Stimulated activated CD4-positive, alpha-beta T cell treated with anti-CD3 and anti-CD28 coated beads, Interleukin-4, amount 100 ng/mL, for 48 hours (primary cell): ENCODE data around the gene GABBR1.

Experiments used
- DNase-seq, 2 donors: peaks; one replicate each; pipeline ENCODE4 v3.0.0-alpha.2; 2020; ENCODE audit warnings: low read depth in 2 of 2

GABBR1 gene

DNA sequence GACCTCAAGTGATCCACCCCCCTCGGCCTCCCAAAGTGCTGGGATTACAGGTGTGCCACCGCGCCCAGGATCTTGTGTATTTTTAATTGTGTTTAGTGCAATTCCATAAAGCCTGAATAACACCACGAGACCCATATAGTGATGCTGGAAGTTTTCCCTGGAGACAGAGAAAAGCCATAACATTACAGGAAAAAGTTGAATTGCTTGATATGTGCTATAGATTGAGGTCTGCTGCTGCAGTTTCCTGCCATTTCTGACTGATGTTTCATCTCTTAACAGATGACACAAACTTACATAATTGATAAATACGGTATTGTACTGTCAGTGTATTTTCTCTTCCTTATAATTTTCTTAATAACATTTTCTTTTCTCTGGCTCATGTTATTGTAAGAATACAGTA, 66.1 kb downstream of the GABBR1 start:
- DNase-seq = no peak

DNA sequence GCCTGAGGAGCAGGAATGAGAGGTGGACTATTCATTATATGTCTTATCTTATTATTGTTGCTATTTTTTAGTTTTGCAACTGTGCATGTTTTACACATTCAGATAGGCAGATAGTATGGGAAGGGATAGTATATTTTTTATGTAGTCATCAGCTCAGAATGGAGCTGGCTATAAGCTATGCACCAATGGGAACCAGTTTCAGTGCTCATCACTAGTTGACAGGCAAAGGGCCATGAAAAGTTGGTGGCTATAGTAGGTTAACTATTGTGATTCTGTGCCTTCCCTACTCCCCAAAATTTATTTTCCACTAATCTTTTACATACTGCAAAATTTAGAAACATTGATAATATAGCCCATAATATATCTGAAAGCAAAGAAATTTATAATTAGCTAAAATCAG, 68.1 kb downstream of the GABBR1 start:
- no peak for DNase-seq

GRCh38 chr6:29563435-29563965, 69.5 kb downstream of the GABBR1 start:
- DNase-seq = no peak

GRCh38 chr6:29561606-29562181, 71.3 kb downstream of the GABBR1 start:
- DNase-seq = no peak

- DNase-seq = no peak
Measured at GRCh38 chr6:29561091-29561490, 71.9 kb downstream of the GABBR1 start.

DNA sequence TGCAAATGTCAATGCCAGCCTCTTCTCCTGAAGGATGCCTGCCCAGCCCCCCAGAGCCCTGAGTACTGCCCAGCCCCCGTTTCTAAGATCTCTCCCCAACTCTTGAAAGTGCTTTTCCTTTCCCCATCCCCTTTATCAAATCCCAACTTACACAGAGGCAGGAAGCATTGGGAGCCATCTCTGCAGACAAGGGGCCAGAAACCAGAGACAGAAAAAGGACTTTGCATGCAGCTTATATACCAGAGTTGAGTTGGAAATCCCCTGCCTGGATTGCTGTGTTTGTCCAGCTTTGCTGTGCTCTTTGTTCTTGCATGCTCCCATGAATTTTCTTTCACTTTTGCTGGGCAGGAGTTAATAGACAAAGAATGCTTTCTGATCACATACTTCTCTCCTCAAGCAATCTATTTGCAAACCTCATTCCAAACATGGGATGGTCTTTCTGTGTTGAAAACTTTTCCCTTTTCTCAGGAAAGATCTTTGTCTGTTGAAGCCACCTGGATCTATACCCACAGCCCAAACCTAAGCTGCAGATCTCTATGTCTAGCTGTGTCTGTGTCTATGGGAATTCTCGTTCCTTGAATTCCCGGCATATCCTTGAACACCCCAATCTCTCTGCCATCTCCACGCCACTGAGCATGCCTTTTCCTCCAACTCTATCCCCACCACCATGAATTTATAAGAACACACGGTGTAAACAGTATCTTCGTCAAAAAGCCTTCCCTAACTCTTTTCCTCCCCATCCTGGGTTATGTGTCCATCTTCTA, 73.3 kb downstream of the GABBR1 start, which contains the start of gene UBD:
UBD (minus strand) TSS at position 209 of the 764 bp plus-strand sequence; CDS start at position 178, 31 bp downstream.
- no peak for DNase-seq

DNA sequence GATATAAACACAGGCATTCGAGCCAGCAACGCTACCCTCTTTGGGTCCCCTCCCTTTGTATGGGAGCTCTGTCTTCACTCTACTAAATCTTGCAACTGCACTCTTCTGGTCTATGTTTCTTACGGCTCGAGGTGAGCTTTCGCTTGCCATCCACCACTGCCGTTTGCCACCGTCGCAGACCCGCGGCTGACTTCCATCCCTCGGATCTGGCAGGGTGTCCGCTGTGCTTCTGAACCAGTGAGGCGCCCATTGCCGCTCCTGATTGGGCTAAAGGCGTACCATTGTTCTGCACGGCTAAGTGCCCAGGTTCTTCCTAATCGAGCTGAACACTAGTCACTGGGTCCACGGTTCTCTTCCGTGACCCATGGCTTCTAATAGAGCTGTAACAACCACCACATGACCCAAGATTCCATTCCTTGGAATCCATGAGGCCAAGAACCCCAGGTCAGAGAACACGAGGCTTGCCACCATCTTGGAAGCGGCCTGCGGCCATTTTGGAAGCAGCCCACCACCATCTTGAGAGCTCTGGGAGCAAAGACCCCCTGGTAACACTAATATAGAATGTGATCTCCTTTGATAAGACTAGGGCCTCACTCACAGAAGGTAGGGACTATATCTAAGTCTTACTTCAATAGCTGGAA, 74.4 kb downstream of the GABBR1 start:
- no peak for DNase-seq

DNA sequence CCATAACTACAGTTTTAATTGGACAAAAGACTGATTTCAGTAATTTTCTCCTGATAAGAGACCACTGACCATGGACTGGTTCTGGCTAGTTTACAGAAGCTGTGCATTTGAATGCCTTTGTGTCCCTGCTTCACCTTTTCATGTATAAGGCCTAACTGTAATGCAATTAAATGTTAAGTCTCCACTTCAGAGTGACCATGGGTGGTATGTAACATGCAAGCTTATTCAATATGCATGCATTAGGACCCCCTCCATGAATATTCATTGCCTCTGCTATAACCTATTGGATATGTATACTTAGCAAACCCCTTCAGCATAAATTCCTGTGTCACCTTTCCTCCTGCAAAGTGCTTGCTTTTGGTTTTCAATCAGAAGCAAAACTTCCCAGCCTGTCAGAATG, 75.7 kb downstream of the GABBR1 start:
- DNase-seq = no peak

- no peak for DNase-seq
Measured at GRCh38 chr6:29554764-29555163, 78.2 kb downstream of the GABBR1 start.

DNA sequence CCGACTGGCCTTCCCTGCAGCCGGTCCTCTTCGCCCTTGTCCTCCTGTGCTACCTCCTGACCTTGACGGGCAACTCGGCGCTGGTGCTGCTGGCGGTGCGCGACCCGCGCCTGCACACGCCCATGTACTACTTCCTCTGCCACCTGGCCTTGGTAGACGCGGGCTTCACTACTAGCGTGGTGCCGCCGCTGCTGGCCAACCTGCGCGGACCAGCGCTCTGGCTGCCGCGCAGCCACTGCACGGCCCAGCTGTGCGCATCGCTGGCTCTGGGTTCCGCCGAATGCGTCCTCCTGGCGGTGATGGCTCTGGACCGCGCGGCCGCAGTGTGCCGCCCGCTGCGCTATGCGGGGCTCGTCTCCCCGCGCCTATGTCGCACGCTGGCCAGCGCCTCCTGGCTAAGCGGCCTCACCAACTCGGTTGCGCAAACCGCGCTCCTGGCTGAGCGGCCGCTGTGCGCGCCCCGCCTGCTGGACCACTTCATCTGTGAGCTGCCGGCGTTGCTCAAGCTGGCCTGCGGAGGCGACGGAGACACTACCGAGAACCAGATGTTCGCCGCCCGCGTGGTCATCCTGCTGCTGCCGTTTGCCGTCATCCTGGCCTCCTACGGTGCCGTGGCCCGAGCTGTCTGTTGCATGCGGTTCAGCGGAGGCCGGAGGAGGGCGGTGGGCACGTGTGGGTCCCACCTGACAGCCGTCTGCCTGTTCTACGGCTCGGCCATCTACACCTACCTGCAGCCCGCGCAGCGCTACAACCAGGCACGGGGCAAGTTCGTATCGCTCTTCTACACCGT, 79.5 kb downstream of the GABBR1 start:
- peak in 1 of 2 donors; percentile 16 for DNase-seq

DNA sequence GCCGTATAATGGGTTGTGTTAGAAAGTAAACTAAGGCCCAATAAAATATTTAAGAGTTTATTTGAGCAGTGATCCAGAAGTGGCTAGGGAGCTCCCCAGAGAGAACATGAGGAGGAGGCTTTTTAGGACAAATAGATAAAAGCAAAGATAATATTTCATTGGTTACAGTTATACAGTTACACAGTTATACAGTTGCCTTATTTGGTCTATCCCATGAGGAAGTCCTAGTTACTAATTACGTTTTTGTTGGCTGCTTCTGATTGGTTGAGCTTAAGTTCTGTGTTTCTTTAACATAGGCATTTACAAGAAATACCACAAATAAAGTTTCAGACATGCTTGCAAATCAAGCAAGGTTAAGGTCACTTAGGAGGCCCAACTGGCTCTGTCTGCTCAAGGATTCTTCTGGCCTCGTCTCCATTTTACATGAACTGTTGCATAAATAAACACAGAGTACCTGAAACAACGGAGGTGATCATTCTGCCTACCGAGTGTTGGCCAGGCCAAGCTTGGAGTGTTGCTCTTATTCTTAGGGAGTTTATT, 80.4 kb downstream of the GABBR1 start:
- DNase-seq = no peak

DNA sequence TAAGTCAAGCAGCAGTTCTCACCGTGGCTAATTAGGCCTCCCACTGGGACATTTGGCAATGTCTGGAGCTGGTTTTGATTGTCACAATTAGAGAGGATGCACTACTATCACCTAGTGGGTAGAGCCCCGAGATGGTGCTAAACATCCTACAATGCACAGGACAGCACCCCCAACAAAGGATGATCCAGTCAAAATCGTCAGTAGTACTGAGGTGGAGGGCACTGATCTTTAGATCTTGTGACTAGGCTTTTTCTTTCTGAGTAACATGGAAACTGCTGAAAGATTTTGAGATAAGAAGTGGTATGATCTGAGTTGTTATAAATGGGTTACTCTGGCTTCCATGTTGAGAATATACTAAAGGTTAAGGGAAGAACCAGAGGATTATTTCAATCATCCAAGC, 85.4 kb downstream of the GABBR1 start:
- DNase-seq = no peak

DNA sequence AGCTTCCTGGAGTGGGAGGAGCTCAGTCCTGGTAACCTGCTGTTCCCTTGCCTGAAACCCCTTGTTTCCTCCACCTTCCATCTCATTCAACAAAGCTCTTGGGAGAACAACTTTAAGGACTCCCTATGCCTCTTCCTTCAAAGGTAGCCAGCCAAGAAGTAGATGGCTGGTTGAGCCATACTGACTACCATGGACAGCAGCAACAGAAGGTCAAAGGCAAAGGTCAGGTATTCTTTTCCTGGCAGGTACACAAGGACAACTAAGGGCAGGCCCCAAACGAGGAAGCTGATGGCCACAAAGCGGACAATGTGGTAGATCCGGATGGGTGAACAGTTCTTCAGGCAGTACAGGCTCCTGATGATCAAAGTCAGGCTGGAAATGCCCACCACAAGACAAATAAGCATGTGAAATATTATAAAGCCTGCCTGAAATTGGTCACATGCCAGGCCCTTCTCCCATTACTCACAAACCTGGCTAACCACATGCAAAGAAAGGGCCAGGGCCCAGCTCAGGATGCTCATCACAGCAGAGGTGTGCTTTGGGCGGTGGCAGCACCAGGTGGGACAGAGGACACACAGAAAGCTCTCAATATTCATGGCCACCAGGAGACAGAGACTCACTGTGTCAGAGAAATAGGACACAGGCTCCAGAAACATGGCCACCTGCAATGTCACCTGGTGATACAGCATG, 95.1 kb downstream of the GABBR1 start:
- DNase-seq = no peak

GRCh38 chr6:29532320-29532951, 100.5 kb downstream of the GABBR1 start:
- no peak for DNase-seq

DNA sequence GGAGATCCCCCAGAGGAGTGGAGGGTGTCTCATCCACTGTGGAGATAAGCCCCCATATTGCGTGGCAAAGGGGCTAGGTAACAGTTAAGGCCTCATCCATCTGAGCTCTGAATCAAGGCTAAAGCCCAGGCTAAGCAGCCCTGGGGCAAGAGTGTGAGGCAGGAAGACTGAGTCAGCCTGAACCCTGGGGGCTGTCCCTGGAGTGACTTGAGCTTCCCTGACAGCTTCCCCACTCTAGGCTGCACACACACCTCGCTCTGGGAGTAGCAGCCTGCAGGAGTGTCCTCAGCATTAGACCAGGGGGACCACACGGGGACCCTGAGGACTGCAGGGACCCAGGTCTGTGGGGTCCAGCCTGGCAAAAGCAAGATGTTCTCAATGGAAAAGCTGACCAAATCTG, 101.3 kb downstream of the GABBR1 start:
- no peak for DNase-seq

DNA sequence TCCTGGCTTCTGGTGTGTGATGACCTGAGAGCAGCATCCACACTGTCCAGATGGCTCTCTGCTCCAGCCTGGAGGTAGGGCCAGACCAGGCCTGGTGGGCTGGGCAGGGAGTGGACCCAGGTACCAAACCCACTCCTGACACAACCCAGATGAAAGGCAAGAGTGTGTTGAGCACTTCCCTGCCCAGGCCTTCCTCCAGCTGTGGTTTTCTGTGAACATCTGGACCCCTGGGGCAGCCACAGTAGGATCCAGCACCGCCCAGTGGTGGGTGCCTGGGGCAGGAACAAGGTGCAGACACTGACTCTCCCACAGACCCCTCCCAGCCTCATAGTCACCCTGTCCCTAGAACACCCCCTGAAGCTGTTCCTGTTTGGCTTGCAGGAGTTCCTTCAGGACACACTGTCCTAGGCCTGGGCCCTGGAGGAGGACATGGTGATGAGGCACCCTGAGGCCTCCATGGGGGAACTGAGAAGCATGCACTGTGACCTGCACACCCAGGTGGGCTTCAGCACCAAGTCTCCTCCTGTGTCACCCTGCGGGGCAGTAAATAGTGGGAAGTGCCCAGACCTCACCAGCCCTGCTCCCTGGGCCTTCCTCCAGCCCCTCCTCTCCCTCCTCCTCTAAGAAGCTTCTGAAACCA, 102.2 kb downstream of the GABBR1 start:
- no peak for DNase-seq

DNA sequence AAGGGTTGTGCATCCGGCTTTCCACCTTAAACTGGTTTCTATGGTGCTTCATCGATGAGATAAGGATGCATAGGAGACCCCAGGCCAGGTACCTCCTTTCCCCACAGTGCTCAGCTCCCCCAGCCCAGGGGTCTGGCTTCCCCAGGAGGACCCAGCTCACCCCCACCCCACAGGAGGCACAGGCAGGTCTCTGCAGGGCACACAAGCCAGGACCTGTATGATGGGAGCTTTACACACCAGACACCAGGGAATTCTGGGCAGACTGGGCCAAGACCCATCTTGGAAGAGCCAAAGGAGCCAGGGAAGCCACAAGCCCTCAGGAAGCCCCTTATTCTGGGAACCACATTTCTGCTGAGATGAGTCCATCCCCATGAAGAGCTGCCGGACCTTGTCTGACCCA, 103.0 kb downstream of the GABBR1 start:
- no peak for DNase-seq

DNA sequence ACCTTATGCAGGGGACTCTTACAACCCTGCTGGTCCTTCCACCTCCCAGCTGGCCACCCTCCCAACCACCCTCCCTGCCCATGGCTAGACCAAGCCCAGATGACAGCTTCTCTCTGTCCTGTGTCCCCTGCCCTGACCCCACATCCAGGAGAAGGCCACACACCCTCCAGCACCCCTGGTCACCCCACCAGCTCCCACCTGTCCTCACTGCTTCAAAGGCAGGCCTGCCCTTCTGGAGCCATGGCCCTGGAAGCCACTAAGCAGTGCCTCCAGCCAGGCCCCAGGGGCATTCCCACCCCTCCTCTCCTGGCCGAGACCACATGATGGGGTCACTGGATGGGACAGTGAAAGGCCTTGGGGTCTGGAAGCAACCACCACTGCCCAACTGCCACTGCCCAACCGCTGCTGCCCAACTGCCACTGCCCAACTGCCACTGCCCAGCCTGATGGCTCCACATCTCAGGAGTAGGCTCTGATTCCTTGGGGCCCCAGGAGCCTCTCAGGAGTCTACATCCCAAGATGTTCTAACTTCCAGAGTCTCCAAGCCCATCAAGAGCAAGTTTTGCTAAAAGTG, 103.9 kb downstream of the GABBR1 start:
- DNase-seq = no peak

DNA sequence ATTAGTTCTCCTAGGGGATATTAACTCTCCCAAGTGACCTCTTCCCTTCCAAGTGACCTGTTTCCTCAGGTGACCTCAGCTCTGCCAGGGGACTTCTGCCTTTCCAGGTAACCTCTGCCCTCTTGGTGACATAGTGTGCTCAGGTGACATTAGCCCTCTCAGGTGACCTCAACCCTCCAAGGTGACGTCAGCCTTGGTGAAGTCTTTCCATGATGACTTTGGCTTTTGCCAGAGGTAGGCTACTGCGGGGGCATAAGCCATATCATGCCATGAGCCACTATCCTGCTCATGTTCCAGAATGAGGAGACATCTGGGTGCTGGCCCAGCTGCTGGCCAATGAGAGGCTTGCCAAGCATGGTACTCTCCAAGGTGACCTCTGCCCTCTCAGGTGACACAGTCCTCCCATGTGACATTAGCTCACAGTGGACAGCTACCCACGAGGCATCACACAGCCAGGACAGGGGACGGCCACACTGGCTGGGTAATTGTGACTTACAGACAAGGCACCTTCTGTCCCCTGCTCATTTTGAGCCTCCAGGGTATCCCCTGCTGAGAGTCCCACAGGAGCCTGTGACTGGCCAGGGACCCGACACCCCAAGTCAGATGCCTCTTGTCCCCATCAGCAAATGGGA, 104.6 kb downstream of the GABBR1 start:
- no peak for DNase-seq
